ENCODE data around the gene DNAH8. TPM values are rescaled to one million over a fixed set of nuclear protein-coding genes. Genes with fewer than 3 reads are reported as not detected.

The DNAH8 gene
- total RNA-seq, 2 experiments from 2014 or later: 0.03 to 0.05 TPM

DNA sequence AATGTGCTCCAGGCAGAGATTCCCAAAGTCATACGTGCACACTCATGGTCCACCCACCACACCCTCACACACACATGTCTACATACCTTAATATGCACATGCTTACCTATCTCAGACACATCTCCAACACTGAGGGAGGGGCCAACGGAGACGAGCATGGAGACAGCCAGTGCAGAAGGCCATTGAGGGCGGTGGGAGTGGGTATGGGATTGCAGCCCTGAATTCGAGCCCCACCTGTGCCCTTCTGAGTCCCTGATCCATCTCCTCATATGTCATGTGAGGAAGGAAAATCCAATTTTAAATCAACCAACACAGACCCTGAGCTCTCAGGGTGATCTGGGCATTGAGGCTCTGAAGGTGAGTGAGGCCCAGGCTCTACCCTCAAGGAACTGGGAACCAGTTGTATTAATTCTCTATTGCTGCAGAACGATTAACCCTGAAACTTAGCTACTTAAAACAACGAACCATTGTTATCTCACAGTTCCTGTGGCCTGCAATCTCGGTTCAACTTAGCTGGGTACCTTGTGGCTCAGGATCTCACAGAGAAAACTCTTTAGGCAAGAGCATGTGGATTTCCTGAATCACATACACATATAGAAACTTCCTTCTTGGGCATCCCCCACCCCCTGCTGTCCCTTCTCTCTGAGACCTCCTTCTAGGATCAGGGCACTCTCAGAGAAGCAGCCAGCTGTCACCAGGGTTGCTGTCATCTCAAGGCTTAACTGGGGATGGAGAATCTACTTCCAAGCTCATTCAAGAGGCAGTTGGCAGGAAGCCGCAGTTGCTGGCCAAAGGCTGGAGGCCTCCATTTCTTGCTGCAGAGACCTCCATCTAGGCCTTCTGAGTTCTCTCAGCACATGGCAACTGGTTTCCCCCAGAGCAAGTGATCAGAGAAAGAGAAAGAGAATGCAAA, 361.8 kb downstream of the DNAH8 start:
- Mint-ChIP-seq H3K27ac (no peak overlapping the region), H3K36me3 (ENCODE audit: low read depth) (no peaks in the 10 kb centered on the region), H3K4me1 (no peaks in the 10 kb centered on the region), H3K27me3 (no peaks in the 10 kb centered on the region), H3K4me3 (no peak overlapping the region), H3K9me3 (no peaks in the 10 kb centered on the region)
- ChIA-PET POLR2A (no interaction called here), CTCF (no interaction called here)
- no peak for DNase-seq

DNA sequence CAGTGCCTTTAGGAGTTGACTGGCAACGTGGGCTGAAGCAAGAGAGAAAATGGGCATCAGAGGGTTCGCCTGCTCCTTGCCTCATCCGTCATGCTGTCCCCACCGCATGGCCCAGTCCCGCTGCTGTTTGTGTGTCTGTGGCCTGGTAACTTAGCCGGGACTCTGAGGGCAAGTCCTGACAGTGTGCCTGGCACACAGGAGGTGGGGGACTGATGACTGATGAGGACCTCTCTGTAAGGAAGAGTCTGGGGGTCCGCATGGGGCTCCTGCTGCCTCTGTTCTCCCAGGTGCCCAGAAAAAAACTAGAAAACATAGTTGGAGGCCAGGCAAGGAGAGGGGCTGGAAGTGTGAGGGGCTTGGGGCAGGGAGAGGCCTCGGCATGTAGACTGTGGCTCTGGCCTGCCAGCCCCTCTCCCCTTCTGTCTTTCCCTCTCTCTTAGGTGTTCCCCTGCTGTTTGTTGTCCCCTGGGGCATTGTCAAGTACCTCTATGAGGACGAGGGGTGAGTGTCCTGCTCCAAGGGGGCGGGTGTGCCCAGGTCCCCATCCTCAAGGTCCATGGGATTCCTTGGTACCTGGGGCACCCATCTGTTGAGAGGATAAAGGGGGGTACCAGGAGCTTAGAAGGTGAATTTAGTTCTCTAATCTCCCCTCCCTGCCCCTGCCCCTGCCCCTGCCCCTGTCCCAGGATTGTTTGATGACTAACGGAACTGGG, 362.9 kb downstream of the DNAH8 start:
- no peaks in the 10 kb centered on the region for H3K36me3 Mint-ChIP-seq (ENCODE audit: low read depth)

DNA sequence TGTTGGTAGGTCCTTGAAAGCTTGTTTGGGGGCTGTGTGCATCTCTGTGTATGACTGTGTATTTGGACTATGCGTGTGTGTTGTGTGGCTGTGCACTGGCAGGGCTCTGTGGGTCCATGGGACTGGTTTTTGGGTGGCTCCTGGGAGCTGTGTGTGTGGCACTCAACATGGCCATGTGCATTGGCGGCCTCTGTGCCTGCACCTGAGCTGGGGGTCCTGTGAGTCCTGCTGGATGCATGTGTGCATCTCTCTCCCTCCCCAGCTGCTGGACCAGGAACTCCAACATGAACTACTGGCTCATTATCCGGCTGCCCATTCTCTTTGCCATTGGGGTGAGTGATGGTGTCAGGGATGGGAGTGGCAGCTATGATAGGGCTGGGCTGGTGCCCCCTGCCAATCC, 363.6 kb downstream of the DNAH8 start:
- Mint-ChIP-seq H3K27me3 (peaks cover 11% of the 10 kb centered on the region), H3K9me3 (no peaks in the 10 kb centered on the region), H3K36me3 (ENCODE audit: low read depth) (no peaks in the 10 kb centered on the region), H3K4me1 (no peaks in the 10 kb centered on the region), H3K27ac (no peak overlapping the region), H3K4me3 (no peak overlapping the region)
- ChIA-PET POLR2A (no interaction called here), CTCF (no interaction called here)
- DNase-seq: no peak

More for the DNA sequence above, 362.9 kb downstream of the DNAH8 start:
- Mint-ChIP-seq H3K9me3 (no peaks in the 10 kb centered on the region), H3K27ac (no peak overlapping the region), H3K4me3 (no peak overlapping the region), H3K4me1 (no peaks in the 10 kb centered on the region), H3K27me3 (peaks cover 6% of the 10 kb centered on the region)
- ChIA-PET CTCF (no interaction called here), POLR2A (no interaction called here)
- DNase-seq: peak; percentile 10

DNA sequence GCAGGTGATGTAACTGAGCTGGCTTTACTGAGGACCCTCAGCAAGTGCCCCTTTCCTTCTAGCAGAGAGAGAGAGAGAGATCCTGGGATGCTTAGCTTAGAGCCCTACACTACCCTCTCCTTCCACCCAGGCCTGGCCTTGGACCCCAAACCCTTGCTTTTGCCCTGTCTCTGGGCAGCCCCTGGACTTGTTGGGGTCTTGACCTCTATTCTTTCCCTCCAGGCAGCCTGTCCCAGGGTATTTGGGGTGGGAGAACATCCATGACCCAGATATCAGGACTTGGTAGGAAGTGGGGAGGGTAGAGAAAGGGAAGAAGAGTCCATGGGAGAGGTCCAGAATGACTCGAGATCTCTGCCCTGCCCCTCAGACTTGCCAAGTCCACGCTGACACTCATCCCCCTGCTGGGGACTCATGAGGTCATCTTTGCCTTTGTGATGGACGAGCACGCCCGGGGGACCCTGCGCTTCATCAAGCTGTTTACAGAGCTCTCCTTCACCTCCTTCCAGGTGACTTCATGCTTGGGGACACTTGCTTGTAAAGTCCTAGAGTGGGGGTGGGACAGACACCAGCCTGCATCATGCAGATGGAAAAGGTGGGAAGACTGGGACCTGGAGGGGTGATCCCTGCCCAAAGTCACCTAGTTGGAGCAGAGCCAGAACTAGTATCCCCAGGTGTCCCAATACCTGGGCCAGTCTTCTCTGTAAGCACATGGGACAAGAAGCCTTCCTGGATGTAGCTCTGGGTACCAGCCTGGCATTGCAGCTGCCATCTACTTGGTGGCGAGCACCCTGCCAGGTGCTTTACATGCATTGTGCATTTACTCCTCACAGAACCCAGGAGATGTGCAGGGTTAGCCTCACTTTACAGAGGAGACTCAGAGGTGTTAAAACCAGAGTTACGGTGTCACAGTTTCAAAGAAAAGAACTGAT, 364.4 kb downstream of the DNAH8 start:
- Mint-ChIP-seq H3K27ac (no peak overlapping the region), H3K27me3 (peaks cover 15% of the 10 kb centered on the region), H3K9me3 (no peaks in the 10 kb centered on the region), H3K4me3 (no peak overlapping the region), H3K4me1 (no peaks in the 10 kb centered on the region), H3K36me3 (ENCODE audit: low read depth) (no peaks in the 10 kb centered on the region)
- DNase-seq: no peak
- ChIA-PET POLR2A (no interaction called here), CTCF (no interaction called here)

Other genes with a start within 250 kb of the DNAH8 start
- gene BTBD9, start 75.4 kb upstream of the DNAH8 start, total RNA-seq: 10 to 100 TPM; 14.7 to 16.1 TPM
- gene GLO1, start 12.2 kb upstream of the DNAH8 start, total RNA-seq: 100 to 1,000 TPM; 105 to 110 TPM

Data from activated CD4-positive, alpha-beta memory T cell treated with anti-CD3 and anti-CD28 coated beads, Interleukin-2, amount 10 ng/mL, durations not matched to agents 7 days and 5 days (primary cell).